Neural crest cell (in vitro differentiated cells): ENCODE data around the gene CEMIP2. TPM values are rescaled to one million over a fixed set of nuclear protein-coding genes. Genes with fewer than 3 reads are reported as not detected.

Experiments used
- DNase-seq: peaks from one replicate; pipeline ENCODE4 v3.0.0; 2021; ENCODE audit warnings: low read depth, mixed read lengths, low spot score
- H3K27ac Mint-ChIP-seq: one replicate; pipeline ENCODE4 v1.8.0; 2021; ENCODE audit warnings: mild to moderate bottlenecking, mixed read lengths; ENCODE audit not compliant: unreplicated experiment
- H3K27me3 Mint-ChIP-seq: 2 replicates; pipeline ENCODE4 v1.8.0; 2021; ENCODE audit warnings: low read depth, mild to moderate bottlenecking, mixed read lengths
- H3K36me3 Mint-ChIP-seq: 2 replicates; pipeline ENCODE4 v1.8.0; 2021; ENCODE audit warnings: low read depth, mild to moderate bottlenecking, mixed read lengths
- H3K4me1 Mint-ChIP-seq: 2 replicates; pipeline ENCODE4 v1.8.0; 2021; ENCODE audit warnings: mixed read lengths
- H3K4me3 Mint-ChIP-seq: one replicate; pipeline ENCODE4 v1.8.0; 2021; ENCODE audit warnings: mild to moderate bottlenecking, mixed read lengths
- H3K9me3 Mint-ChIP-seq: 2 replicates; pipeline ENCODE4 v1.8.0; 2021; ENCODE audit warnings: mixed read lengths
- total RNA-seq: library from RNA; stranded (reverse); gene quantifications from 2 replicates; pipeline ENCODE4 v1.2.1, GENCODE V29; 2021
- TF ChIP-seq, protein P1 (sequence below): fragments of 200-600 bp; sonication (generic); conservative IDR thresholded peaks from 2 replicates; pipeline ENCODE4 v1.5.0; 2021; ENCODE audit warnings: antibody characterized with exemption, mild to moderate bottlenecking

CEMIP2 gene
- total RNA-seq, 1 donor from 2014 or later: 94.4 TPM

DNA sequence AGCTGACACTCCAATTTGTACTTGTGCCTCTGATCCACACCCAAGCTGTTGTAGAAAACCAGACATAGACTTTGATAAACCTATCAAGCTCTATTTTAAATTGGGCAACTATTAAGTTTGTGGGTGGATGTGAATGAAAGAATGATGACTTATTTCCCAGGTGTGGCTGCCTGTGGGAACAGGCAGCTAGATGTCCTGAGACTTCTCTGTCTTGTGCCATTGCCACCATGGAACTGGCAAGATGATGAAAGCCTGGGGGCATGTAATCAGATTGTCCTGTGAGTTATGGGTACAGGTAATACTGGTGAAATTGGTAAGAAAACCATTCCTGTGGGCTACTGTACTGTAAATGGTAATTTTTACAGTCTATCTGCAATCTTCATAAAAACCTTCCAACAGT lies 57.5 kb downstream of the CEMIP2 start:
- Mint-ChIP-seq H3K36me3 (peaks cover 25% of the 10 kb centered on the region), H3K4me1 (no peaks in the 10 kb centered on the region), H3K27me3 (no peaks in the 10 kb centered on the region), H3K27ac (no peak overlapping the region), H3K4me3 (no peak overlapping the region), H3K9me3 (no peaks in the 10 kb centered on the region)
- TF ChIP-seq, protein P1, sequence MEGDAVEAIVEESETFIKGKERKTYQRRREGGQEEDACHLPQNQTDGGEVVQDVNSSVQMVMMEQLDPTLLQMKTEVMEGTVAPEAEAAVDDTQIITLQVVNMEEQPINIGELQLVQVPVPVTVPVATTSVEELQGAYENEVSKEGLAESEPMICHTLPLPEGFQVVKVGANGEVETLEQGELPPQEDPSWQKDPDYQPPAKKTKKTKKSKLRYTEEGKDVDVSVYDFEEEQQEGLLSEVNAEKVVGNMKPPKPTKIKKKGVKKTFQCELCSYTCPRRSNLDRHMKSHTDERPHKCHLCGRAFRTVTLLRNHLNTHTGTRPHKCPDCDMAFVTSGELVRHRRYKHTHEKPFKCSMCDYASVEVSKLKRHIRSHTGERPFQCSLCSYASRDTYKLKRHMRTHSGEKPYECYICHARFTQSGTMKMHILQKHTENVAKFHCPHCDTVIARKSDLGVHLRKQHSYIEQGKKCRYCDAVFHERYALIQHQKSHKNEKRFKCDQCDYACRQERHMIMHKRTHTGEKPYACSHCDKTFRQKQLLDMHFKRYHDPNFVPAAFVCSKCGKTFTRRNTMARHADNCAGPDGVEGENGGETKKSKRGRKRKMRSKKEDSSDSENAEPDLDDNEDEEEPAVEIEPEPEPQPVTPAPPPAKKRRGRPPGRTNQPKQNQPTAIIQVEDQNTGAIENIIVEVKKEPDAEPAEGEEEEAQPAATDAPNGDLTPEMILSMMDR: no peak
- DNase-seq: no peak

GRCh38 chr9:71710201-71710600 lies 58.1 kb downstream of the CEMIP2 start:
- Mint-ChIP-seq H3K27ac (no peak overlapping the region), H3K4me1 (no peaks in the 10 kb centered on the region), H3K9me3 (no peaks in the 10 kb centered on the region), H3K4me3 (no peak overlapping the region), H3K27me3 (no peaks in the 10 kb centered on the region), H3K36me3 (peaks cover 25% of the 10 kb centered on the region)
- TF ChIP-seq, protein P1: no peak
- no peak for DNase-seq

DNA sequence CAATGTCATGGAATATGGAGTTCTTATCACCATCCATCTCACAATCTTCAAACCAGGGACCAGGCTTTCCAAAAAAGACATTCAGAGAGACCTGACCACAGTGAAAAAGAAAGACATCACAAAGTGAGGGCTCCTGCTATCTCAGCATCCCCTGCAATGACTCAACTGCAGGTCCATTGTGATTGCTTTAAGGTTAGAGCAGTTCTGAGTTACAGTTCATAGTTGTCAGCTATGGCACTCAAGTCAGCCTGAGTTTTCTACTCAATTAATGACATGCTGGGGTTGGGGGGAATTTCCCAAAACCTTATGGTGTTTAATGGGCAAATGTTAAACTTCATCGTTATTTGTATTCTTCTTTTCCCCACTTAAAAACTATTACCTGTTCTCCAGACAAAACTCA lies 58.9 kb downstream of the CEMIP2 start:
- no peaks in the 10 kb centered on the region for H3K9me3 Mint-ChIP-seq
- TF ChIP-seq, protein P1: no peak
- DNase-seq: no peak
- no peak overlapping the region for H3K27ac Mint-ChIP-seq
- peaks cover 30% of the 10 kb centered on the region for H3K36me3 Mint-ChIP-seq
- H3K4me1 Mint-ChIP-seq: no peaks in the 10 kb centered on the region
- H3K4me3 Mint-ChIP-seq: no peak overlapping the region
- H3K27me3 Mint-ChIP-seq: no peaks in the 10 kb centered on the region

DNA sequence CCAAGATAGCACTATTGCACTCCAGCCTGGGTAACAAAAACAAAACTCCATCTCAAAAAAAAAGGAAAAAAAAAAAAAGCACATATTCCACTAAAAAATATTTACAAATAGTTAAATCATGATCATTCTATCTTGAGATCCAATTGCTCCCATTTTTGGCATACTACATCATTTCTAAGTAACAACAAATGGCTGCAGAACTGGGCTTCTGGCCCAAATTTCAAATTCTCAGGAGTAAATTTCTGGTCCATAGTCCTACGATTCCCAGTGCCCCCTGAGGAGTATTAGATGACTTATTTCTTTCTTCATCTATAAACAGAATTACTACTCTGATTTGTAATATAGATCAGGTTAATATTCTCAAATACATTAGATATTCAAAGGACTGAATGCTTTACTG lies 62.1 kb downstream of the CEMIP2 start:
- H3K36me3 Mint-ChIP-seq: peaks cover 19% of the 10 kb centered on the region
- no peak overlapping the region for H3K27ac Mint-ChIP-seq
- no peak overlapping the region for H3K4me3 Mint-ChIP-seq
- no peaks in the 10 kb centered on the region for H3K4me1 Mint-ChIP-seq
- TF ChIP-seq, protein P1: no peak
- H3K27me3 Mint-ChIP-seq: no peaks in the 10 kb centered on the region
- DNase-seq: no peak
- no peaks in the 10 kb centered on the region for H3K9me3 Mint-ChIP-seq

GRCh38 chr9:71704796-71705195 lies 63.5 kb downstream of the CEMIP2 start:
- Mint-ChIP-seq H3K27me3 (no peaks in the 10 kb centered on the region), H3K9me3 (no peaks in the 10 kb centered on the region), H3K4me3 (no peak overlapping the region), H3K4me1 (no peaks in the 10 kb centered on the region), H3K36me3 (peaks cover 22% of the 10 kb centered on the region), H3K27ac (no peak overlapping the region)
- DNase-seq: no peak
- TF ChIP-seq, protein P1: no peak
